Keratinocyte (primary cell): ENCODE data around the gene SLC13A3.

Source experiments
- EZH2 ChIP-seq: IDR thresholded peaks from one replicate; pipeline ENCODE4 v1.6.1; 2012; ENCODE audit warnings: inconsistent platforms, mild to moderate bottlenecking, low read length, moderate library complexity
- TF ChIP-seq, protein P1 (sequence below), 3 experiments: IDR thresholded peaks in 1 of 3; conservative IDR thresholded peaks in 1 of 3; optimal IDR thresholded peaks in 1 of 3; 2 replicates in 2 of 3; 3 replicates in 1 of 3; pipeline versions ENCODE3 to v1.5.1; 2011; ENCODE audit warnings: low read length in 3 of 3, mild to moderate bottlenecking in 3 of 3, moderate library complexity in 2 of 3, control low read depth in 1 of 3, inconsistent platforms in 1 of 3; ENCODE audit not compliant: insufficient read depth in 2 of 3; ENCODE audit errors: extremely low read depth in 1 of 3

GRCh38 chr20:46680684-46681031 is 29.4 kb upstream of the SLC13A3 start:
- TF ChIP-seq, protein P1, sequence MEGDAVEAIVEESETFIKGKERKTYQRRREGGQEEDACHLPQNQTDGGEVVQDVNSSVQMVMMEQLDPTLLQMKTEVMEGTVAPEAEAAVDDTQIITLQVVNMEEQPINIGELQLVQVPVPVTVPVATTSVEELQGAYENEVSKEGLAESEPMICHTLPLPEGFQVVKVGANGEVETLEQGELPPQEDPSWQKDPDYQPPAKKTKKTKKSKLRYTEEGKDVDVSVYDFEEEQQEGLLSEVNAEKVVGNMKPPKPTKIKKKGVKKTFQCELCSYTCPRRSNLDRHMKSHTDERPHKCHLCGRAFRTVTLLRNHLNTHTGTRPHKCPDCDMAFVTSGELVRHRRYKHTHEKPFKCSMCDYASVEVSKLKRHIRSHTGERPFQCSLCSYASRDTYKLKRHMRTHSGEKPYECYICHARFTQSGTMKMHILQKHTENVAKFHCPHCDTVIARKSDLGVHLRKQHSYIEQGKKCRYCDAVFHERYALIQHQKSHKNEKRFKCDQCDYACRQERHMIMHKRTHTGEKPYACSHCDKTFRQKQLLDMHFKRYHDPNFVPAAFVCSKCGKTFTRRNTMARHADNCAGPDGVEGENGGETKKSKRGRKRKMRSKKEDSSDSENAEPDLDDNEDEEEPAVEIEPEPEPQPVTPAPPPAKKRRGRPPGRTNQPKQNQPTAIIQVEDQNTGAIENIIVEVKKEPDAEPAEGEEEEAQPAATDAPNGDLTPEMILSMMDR (optimal IDR thresholded peaks at IDR 0.05 in 1 of 3, IDR thresholded peaks at IDR 0.05 in 1 of 3, conservative IDR thresholded peaks at IDR 0.05 in 1 of 3; ENCODE audit: extremely low read depth in 1 of 3, insufficient read depth in 2 of 3, low read length in 3 of 3) = no peak
- TF ChIP-seq EZH2 = no peak
